Measurements from ENCODE around the gene IARS1. TPM values are rescaled to one million over a fixed set of nuclear protein-coding genes. Genes with fewer than 3 reads are reported as not detected.

The IARS1 gene
- total and polyA plus RNA-seq, 2 experiments from 2014 or later, result 105 to 310 TPM

GRCh38 chr9:92310562-92310961 is 17.1 kb upstream of the IARS1 start:
- Histone ChIP-seq H3K9me2 (ENCODE audit: insufficient read depth) (no peaks in the 10 kb centered on the region), H3K79me2 (replicated peaks; ENCODE audit: insufficient read depth) (peaks cover 22% of the 10 kb centered on the region), H3F3A (replicated peaks; ENCODE audit: low read depth) (no peaks in the 10 kb centered on the region), H3K4me2 (no peak overlapping the region), H3K27me3 (ENCODE audit: insufficient read depth) (no peaks in the 10 kb centered on the region), H3K4me1 (ENCODE audit: insufficient read depth) (no peaks in the 10 kb centered on the region), H3K36me3 (ENCODE audit: insufficient read depth) (peaks cover 52% of the 10 kb centered on the region), H4K20me1 (replicated peaks; ENCODE audit: insufficient read depth) (peaks cover 25% of the 10 kb centered on the region), H3K4me3 (no peak overlapping the region), H3K27ac (ENCODE audit: low read depth) (no peak overlapping the region), H2AFZ (no peak overlapping the region)
- DNase-seq (ENCODE audit: low spot score) (no peak), ATAC-seq (no peak)
- TF ChIP-seq STAT1 (IDR thresholded peaks at IDR 0.05; ENCODE audit: unreplicated experiment) (no peak), JUNB (IDR thresholded peaks at IDR 0.05; ENCODE audit: unreplicated experiment) (no peak), ZNF331 (CRISPR knock-in tag; IDR thresholded peaks at IDR 0.05; ENCODE audit: low read depth) (no peak), EZH2phosphoT487 (IDR thresholded peaks at IDR 0.05; ENCODE audit: unreplicated experiment) (no peak), REST (IDR thresholded peaks at IDR 0.05; ENCODE audit: unreplicated experiment) (no peak), CTCF (conservative IDR thresholded peaks at IDR 0.05; ENCODE audit: low read depth in 2 of 2) (no peak), ZNF114 (CRISPR knock-in tag; IDR thresholded peaks at IDR 0.05) (no peak), NANOG (IDR thresholded peaks at IDR 0.05; ENCODE audit: borderline replicate concordance) (no peak), EZH2 (IDR thresholded peaks at IDR 0.05; ENCODE audit: low read depth, unreplicated experiment) (no peak), CREB1 (CRISPR knock-in tag; IDR thresholded peaks at IDR 0.05; ENCODE audit: low read depth) (no peak)
- TF ChIP-seq, protein P1, sequence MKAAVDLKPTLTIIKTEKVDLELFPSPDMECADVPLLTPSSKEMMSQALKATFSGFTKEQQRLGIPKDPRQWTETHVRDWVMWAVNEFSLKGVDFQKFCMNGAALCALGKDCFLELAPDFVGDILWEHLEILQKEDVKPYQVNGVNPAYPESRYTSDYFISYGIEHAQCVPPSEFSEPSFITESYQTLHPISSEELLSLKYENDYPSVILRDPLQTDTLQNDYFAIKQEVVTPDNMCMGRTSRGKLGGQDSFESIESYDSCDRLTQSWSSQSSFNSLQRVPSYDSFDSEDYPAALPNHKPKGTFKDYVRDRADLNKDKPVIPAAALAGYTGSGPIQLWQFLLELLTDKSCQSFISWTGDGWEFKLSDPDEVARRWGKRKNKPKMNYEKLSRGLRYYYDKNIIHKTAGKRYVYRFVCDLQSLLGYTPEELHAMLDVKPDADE (IDR thresholded peaks at IDR 0.05), result no peak
- Mint-ChIP-seq H3K27ac (no peak overlapping the region), H3K4me1 (no peaks in the 10 kb centered on the region), H3K9me3 (no peaks in the 10 kb centered on the region), H3K36me3 (ENCODE audit: low read depth) (peaks cover 61% of the 10 kb centered on the region), H3K4me3 (no peak overlapping the region), H3K27me3 (ENCODE audit: insufficient read depth, low read depth, poor library complexity) (peaks cover 4% of the 10 kb centered on the region)

Measured in GM23338 (cell line).